GM23338 (cell line): ENCODE results near the gene AP1AR.

Experiments
- CTCF ChIP-seq, 2 experiments: fragments of 200-600 bp in 1 of 2; sonication (generic) in 1 of 2; conservative IDR thresholded peaks; 2 replicates each; pipeline versions ENCODE4 v1.5.1 to v1.6.1; 2016 to 2017; ENCODE audit warnings: antibody characterized with exemption in 2 of 2, low read depth in 2 of 2, mild to moderate bottlenecking in 2 of 2, moderate library complexity in 1 of 2
- EZH2 ChIP-seq: fragments of 200-600 bp; sonication (generic); IDR thresholded peaks from one replicate; pipeline ENCODE4 v1.8.0; 2017; ENCODE audit warnings: antibody characterized with exemption, mild to moderate bottlenecking, low read depth; ENCODE audit not compliant: unreplicated experiment
- EZH2phosphoT487 ChIP-seq: fragments of 200-600 bp; sonication (generic); IDR thresholded peaks from one replicate; pipeline ENCODE4 v1.8.1; 2018; ENCODE audit warnings: antibody characterized with exemption; ENCODE audit not compliant: unreplicated experiment
- POLR2AphosphoS5 ChIP-seq: IDR thresholded peaks from 2 replicates; pipeline ENCODE4 v1.6.1; 2016; ENCODE audit warnings: antibody characterized with exemption, low read depth
- REST ChIP-seq: IDR thresholded peaks from one replicate; pipeline ENCODE4 v1.6.1; 2018; ENCODE audit warnings: antibody characterized with exemption; ENCODE audit not compliant: unreplicated experiment

- TF ChIP-seq EZH2phosphoT487 (no peak), CTCF (conservative IDR thresholded peaks at IDR 0.05; ENCODE audit: low read depth in 2 of 2) (no peak), POLR2AphosphoS5 (no peak), EZH2 (no peak), REST (no peak)
Observed at GRCh38 chr4:112312610-112313239, 81.1 kb downstream of the AP1AR start.
